ENCODE data around the gene FBXW5. TPM values are rescaled to one million over a fixed set of nuclear protein-coding genes. Genes with fewer than 3 reads are reported as not detected.

The FBXW5 gene
- total RNA-seq, 1 experiment from 2014 or later = 88.0 TPM

GRCh38 chr9:136981588-136982231 is 37.2 kb upstream of the FBXW5 start:
- BruUV-seq (replicated peaks) = no TSS peak
- POLR2A ChIA-PET = interaction anchor here (1.0 to 1.3 kb wide), 2 partner anchors 10 to 105 kb away, joined by 3 read pairs; no protein-coding TSS in a partner anchor
- Histone ChIP-seq H3K9ac (ENCODE audit: low read length) (no peak overlapping the region), H3K4me2 (ENCODE audit: low read length) (no peak overlapping the region), H3K4me3 (replicated peaks in 1 of 2; ENCODE audit: low read depth in 1 of 2, low read length in 2 of 2) (no peak overlapping the region), H2AFZ (ENCODE audit: low read depth, low read length, poor library complexity, severe bottlenecking) (no peak overlapping the region), H3K9me3 (ENCODE audit: control insufficient read depth in 1 of 2, insufficient read depth in 1 of 2, low read depth in 1 of 2, low read length in 2 of 2) (no peaks in the 10 kb centered on the region), H3K27me3 (ENCODE audit: insufficient read depth, low read length) (no peaks in the 10 kb centered on the region), H3K36me3 (ENCODE audit: control insufficient read depth in 1 of 2, insufficient read depth in 2 of 2, low read length in 2 of 2) (no peaks in the 10 kb centered on the region), H3K79me2 (ENCODE audit: insufficient read depth, low read length) (no peaks in the 10 kb centered on the region), H3K27ac (ENCODE audit: low read depth, low read length) (no peak overlapping the region), H3K9me2 (ENCODE audit: insufficient read depth) (no peaks in the 10 kb centered on the region), H3K4me1 (ENCODE audit: control insufficient read depth in 1 of 2, insufficient read depth in 2 of 2, low read length in 2 of 2) (peaks cover 0 to 15% of the 10 kb centered on the region in 2 experiments; a peak in 2 of 4 replicates), H4K20me1 (ENCODE audit: insufficient read depth) (no peaks in the 10 kb centered on the region)
- CTCF ChIA-PET = no interaction called here
- RAD21 ChIA-PET (ENCODE audit: low non-redundant PET in 1 of 2, low total read pairs in 2 of 2, uncharacterized antibody in 2 of 2, unreplicated experiment in 2 of 2) = no interaction called here
- TF ChIP-seq REST (IDR thresholded peaks at IDR 0.05; ENCODE audit: low read depth) (no peak), ATF3 (IDR thresholded peaks at IDR 0.05) (no peak), ZFX (IDR thresholded peaks at IDR 0.05) (no peak), SP1 (IDR thresholded peaks at IDR 0.05; ENCODE audit: low read depth) (no peak), JUND (IDR thresholded peaks at IDR 0.05) (no peak), SRF (IDR thresholded peaks at IDR 0.05; ENCODE audit: low read depth) (no peak), YY1 (IDR thresholded peaks at IDR 0.05; ENCODE audit: extremely low read depth, insufficient replicate concordance, low read depth, low read length) (no peak), TCF7L2 (IDR thresholded peaks at IDR 0.05; ENCODE audit: borderline replicate concordance, extremely low read depth, insufficient read depth, insufficient read length) (no peak), MAX (IDR thresholded peaks at IDR 0.05) (no peak), CEBPB (IDR thresholded peaks at IDR 0.05; ENCODE audit: low read depth) (no peak), ELF1 (IDR thresholded peaks at IDR 0.05; ENCODE audit: borderline replicate concordance, low read depth) (no peak), EGR1 (IDR thresholded peaks at IDR 0.05; ENCODE audit: low read depth) (no peak)
- TF ChIP-seq, protein P1, sequence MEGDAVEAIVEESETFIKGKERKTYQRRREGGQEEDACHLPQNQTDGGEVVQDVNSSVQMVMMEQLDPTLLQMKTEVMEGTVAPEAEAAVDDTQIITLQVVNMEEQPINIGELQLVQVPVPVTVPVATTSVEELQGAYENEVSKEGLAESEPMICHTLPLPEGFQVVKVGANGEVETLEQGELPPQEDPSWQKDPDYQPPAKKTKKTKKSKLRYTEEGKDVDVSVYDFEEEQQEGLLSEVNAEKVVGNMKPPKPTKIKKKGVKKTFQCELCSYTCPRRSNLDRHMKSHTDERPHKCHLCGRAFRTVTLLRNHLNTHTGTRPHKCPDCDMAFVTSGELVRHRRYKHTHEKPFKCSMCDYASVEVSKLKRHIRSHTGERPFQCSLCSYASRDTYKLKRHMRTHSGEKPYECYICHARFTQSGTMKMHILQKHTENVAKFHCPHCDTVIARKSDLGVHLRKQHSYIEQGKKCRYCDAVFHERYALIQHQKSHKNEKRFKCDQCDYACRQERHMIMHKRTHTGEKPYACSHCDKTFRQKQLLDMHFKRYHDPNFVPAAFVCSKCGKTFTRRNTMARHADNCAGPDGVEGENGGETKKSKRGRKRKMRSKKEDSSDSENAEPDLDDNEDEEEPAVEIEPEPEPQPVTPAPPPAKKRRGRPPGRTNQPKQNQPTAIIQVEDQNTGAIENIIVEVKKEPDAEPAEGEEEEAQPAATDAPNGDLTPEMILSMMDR (IDR thresholded peaks at IDR 0.05 in 2 of 3, conservative IDR thresholded peaks at IDR 0.05 in 1 of 3; ENCODE audit: borderline replicate concordance in 1 of 3, insufficient read depth in 1 of 3, low read depth in 2 of 3, low read length in 2 of 3) = no peak
- TF ChIP-seq, protein P2, sequence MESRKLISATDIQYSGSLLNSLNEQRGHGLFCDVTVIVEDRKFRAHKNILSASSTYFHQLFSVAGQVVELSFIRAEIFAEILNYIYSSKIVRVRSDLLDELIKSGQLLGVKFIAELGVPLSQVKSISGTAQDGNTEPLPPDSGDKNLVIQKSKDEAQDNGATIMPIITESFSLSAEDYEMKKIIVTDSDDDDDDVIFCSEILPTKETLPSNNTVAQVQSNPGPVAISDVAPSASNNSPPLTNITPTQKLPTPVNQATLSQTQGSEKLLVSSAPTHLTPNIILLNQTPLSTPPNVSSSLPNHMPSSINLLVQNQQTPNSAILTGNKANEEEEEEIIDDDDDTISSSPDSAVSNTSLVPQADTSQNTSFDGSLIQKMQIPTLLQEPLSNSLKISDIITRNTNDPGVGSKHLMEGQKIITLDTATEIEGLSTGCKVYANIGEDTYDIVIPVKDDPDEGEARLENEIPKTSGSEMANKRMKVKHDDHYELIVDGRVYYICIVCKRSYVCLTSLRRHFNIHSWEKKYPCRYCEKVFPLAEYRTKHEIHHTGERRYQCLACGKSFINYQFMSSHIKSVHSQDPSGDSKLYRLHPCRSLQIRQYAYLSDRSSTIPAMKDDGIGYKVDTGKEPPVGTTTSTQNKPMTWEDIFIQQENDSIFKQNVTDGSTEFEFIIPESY (IDR thresholded peaks at IDR 0.05; ENCODE audit: extremely low read depth, insufficient replicate concordance, low read length) = no peak
- intact Hi-C loops (cut with micrococcal nuclease) = no loop called here
- no peak for DNase-seq (ENCODE audit: low read depth, low spot score)
- ATAC-seq = no peak

All from HCT116 (cell line).